ENCODE results near the gene ESPN. TPM values are rescaled to one million over a fixed set of nuclear protein-coding genes. Genes with fewer than 3 reads are reported as not detected.

The ESPN gene
- total RNA-seq, 4 donors from 2014 or later, result 0.47 to 0.92 (median 0.81) TPM; not detected in 1

- 60% methylated on average over 1 of the region's 6 CpGs; no CpG with 5 or more reads in 1 of the 2 donors for WGBS, 2 donors (ENCODE audit: low coverage in 1 of 2)
Observed at GRCh38 chr1:6409733-6410132, 14.8 kb upstream of the ESPN start.

GRCh38 chr1:6410248-6410893 lies 14.2 kb upstream of the ESPN start:
- TF ChIP-seq, protein P1, sequence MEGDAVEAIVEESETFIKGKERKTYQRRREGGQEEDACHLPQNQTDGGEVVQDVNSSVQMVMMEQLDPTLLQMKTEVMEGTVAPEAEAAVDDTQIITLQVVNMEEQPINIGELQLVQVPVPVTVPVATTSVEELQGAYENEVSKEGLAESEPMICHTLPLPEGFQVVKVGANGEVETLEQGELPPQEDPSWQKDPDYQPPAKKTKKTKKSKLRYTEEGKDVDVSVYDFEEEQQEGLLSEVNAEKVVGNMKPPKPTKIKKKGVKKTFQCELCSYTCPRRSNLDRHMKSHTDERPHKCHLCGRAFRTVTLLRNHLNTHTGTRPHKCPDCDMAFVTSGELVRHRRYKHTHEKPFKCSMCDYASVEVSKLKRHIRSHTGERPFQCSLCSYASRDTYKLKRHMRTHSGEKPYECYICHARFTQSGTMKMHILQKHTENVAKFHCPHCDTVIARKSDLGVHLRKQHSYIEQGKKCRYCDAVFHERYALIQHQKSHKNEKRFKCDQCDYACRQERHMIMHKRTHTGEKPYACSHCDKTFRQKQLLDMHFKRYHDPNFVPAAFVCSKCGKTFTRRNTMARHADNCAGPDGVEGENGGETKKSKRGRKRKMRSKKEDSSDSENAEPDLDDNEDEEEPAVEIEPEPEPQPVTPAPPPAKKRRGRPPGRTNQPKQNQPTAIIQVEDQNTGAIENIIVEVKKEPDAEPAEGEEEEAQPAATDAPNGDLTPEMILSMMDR (IDR thresholded peaks at IDR 0.05), result no peak
- no peak for TF ChIP-seq EP300 (IDR thresholded peaks at IDR 0.05)
- no peak for TF ChIP-seq POLR2AphosphoS5 (IDR thresholded peaks at IDR 0.05)
- Histone ChIP-seq H3K27me3 (peaks cover 65% of the 10 kb centered on the region), H3K9me3 (no peaks in the 10 kb centered on the region), H3K27ac (no peak overlapping the region), H3K4me3 (no peak overlapping the region), H3K4me1 (no peaks in the 10 kb centered on the region), H3K36me3 (no peaks in the 10 kb centered on the region)
- no peak for ATAC-seq
- 80 to 92% methylated on average over 6 to 8 of the region's 13 CpGs for WGBS, 2 donors (ENCODE audit: low coverage in 1 of 2)

More at GRCh38 chr1:6409733-6410132, 14.8 kb upstream of the ESPN start:
- Histone ChIP-seq H3K36me3 (no peaks in the 10 kb centered on the region), H3K27ac (no peak overlapping the region), H3K9me3 (no peaks in the 10 kb centered on the region), H3K4me1 (no peaks in the 10 kb centered on the region), H3K27me3 (peaks cover 65% of the 10 kb centered on the region), H3K4me3 (no peak overlapping the region)
- TF ChIP-seq POLR2AphosphoS5 (IDR thresholded peaks at IDR 0.05) (no peak), EP300 (IDR thresholded peaks at IDR 0.05) (no peak), POLR2A (IDR thresholded peaks at IDR 0.05) (no peak)
- TF ChIP-seq, protein P1 (IDR thresholded peaks at IDR 0.05), result no peak
- no peak for ATAC-seq

DNA sequence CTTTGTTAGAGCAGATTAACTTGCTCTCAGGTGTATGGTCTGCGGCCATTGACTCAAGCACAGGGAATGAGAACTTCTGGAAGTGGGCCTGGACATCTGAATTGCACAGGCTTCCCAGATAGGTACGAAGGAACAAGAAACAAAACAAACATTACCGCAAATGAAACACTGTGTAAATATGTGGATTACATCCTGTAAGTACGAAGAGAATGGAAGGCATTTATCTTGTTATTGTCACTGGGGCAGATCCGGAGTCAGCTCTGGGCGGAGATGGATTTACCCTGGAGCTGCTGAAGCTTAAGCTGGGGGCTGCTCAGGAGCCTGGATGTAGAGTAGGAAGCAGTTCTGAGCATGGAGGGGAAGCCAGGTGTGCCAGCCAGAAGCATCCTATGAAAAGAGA lies 11.7 kb upstream of the ESPN start:
- Histone ChIP-seq H3K4me1 (no peaks in the 10 kb centered on the region), H3K27me3 (peaks cover 88% of the 10 kb centered on the region), H3K27ac (no peak overlapping the region), H3K36me3 (no peaks in the 10 kb centered on the region), H3K9me3 (no peaks in the 10 kb centered on the region), H3K4me3 (no peak overlapping the region)
- TF ChIP-seq POLR2AphosphoS5 (IDR thresholded peaks at IDR 0.05), result no peak
- TF ChIP-seq, protein P1 (IDR thresholded peaks at IDR 0.05), result no peak
- TF ChIP-seq EP300 (IDR thresholded peaks at IDR 0.05), result no peak
- no peak for TF ChIP-seq POLR2A (IDR thresholded peaks at IDR 0.05)
- 27 to 59% methylated on average over 2 to 5 of the region's 6 CpGs for WGBS, 2 donors (ENCODE audit: low coverage in 1 of 2)
- ATAC-seq, result no peak

DNA sequence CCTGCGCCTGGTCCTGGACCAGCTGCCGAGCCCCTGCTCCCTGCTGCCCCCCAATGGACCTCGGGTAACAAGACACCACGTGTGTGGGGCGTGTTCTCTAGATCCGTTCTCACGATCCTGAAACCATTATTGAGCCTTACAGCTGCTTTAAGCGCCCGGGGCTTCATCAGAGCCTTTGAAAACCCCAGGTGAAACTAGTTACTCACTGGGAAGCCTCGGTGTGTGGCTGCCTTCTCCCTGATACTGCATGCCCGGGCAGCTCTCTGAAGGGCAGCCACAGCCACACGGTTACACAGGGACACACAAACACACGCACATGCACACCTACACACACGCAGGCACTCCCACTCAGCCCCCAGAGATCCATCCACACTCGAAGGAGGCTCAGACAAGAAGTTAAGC lies 10.1 kb upstream of the ESPN start:
- Histone ChIP-seq H3K27me3 (peaks cover 95% of the 10 kb centered on the region), H3K4me3 (no peak overlapping the region), H3K27ac (no peak overlapping the region), H3K36me3 (no peaks in the 10 kb centered on the region), H3K9me3 (no peaks in the 10 kb centered on the region), H3K4me1 (peaks cover 0 to 10% (median 6%) of the 10 kb centered on the region in 3 donors)
- 0 to 18% methylated on average over 1 to 6 of the region's 15 CpGs for WGBS, 2 donors (ENCODE audit: low coverage in 1 of 2)
- ATAC-seq, result no peak
- TF ChIP-seq EP300 (IDR thresholded peaks at IDR 0.05), result no peak
- TF ChIP-seq POLR2A (IDR thresholded peaks at IDR 0.05), result no peak
- no peak for TF ChIP-seq POLR2AphosphoS5 (IDR thresholded peaks at IDR 0.05)
- TF ChIP-seq, protein P1 (IDR thresholded peaks at IDR 0.05), result peak in 1 of 4 experiments; percentile 10

Data from gastroesophageal sphincter (tissue), 4 donors.